HepG2 (cell line): ENCODE data around the gene RALY. TPM values are rescaled to one million over a fixed set of nuclear protein-coding genes. Genes with fewer than 3 reads are reported as not detected.
A peak's percentile ranks its signal among the peaks of the same experiment; 100 is the strongest.

Source experiments
- KDM4B ChIP-seq: sonication (generic); formaldehyde crosslinking; IDR thresholded peaks from 2 replicates; pipeline ENCODE4 v1.4.0; 2020; ENCODE audit warnings: missing genetic modification reagents
- MED8 ChIP-seq: sonication (generic); formaldehyde crosslinking; IDR thresholded peaks from 2 replicates; pipeline ENCODE4 v1.8.1; 2023; ENCODE audit warnings: mild to moderate bottlenecking, missing genetic modification reagents; ENCODE audit not compliant: insufficient replicate concordance
- NCOA1 ChIP-seq: sonication (generic); formaldehyde crosslinking; IDR thresholded peaks from 2 replicates; pipeline ENCODE4 v1.9.0; 2021; ENCODE audit warnings: missing genetic modification reagents
- NCOA2 ChIP-seq: sonication (generic); formaldehyde crosslinking; IDR thresholded peaks from 2 replicates; pipeline ENCODE4 v1.8.0; 2022; ENCODE audit warnings: inconsistent platforms
- NKX3-1 ChIP-seq: sonication (generic); formaldehyde crosslinking; IDR thresholded peaks from 2 replicates; pipeline ENCODE4 v1.5.0; 2020; ENCODE audit warnings: missing genetic modification reagents
- RORA ChIP-seq: sonication (generic); formaldehyde crosslinking; IDR thresholded peaks from 2 replicates; pipeline ENCODE4 v1.5.0; 2020; ENCODE audit warnings: mild to moderate bottlenecking, missing genetic modification reagents, moderate library complexity
- SP4 ChIP-seq: sonication (generic); formaldehyde crosslinking; IDR thresholded peaks from 2 replicates; pipeline ENCODE4 v1.8.1; 2023; ENCODE audit warnings: mild to moderate bottlenecking, missing genetic modification reagents
- ZBTB38 ChIP-seq: sonication (generic); formaldehyde crosslinking; IDR thresholded peaks from 2 replicates; pipeline ENCODE4 v1.5.1; 2020; ENCODE audit warnings: mild to moderate bottlenecking, missing genetic modification reagents
- ZFYVE20 ChIP-seq: sonication (generic); formaldehyde crosslinking; IDR thresholded peaks from 2 replicates; pipeline ENCODE4 v1.8.0; 2023; ENCODE audit warnings: low read depth, mild to moderate bottlenecking, moderate library complexity, missing genetic modification reagents, borderline replicate concordance
- ZNF234 ChIP-seq: sonication (generic); formaldehyde crosslinking; conservative IDR thresholded peaks from 2 replicates; pipeline ENCODE4 v1.5.1; 2020; ENCODE audit warnings: mild to moderate bottlenecking, missing genetic modification reagents
- ZNF24 ChIP-seq: fragments of 450-650 bp; IDR thresholded peaks from 2 replicates; pipeline ENCODE4 v1.6.1; 2017; ENCODE audit warnings: antibody characterized with exemption, mild to moderate bottlenecking
- ZNF30 ChIP-seq: sonication (generic); formaldehyde crosslinking; IDR thresholded peaks from 2 replicates; pipeline ENCODE4 v1.5.0; 2020; ENCODE audit warnings: mild to moderate bottlenecking, missing genetic modification reagents
- ZNF383 ChIP-seq: sonication (generic); formaldehyde crosslinking; IDR thresholded peaks from 2 replicates; pipeline ENCODE4 v1.4.0; 2020; ENCODE audit warnings: missing genetic modification reagents, mild to moderate bottlenecking, borderline replicate concordance
- ZNF550 ChIP-seq: sonication (generic); formaldehyde crosslinking; IDR thresholded peaks from 2 replicates; pipeline ENCODE4 v1.4.0; 2020; ENCODE audit warnings: mild to moderate bottlenecking, missing genetic modification reagents, borderline replicate concordance
- ZNF7 ChIP-seq: IDR thresholded peaks from 2 replicates; pipeline ENCODE4 v1.6.1; 2016; ENCODE audit warnings: missing biosample characterization, missing genetic modification reagents
- ZNF772 ChIP-seq: sonication (generic); formaldehyde crosslinking; IDR thresholded peaks from 2 replicates; pipeline ENCODE4 v1.5.0; 2020; ENCODE audit warnings: mild to moderate bottlenecking, missing genetic modification reagents
- ZZZ3 ChIP-seq: sonication (generic); formaldehyde crosslinking; IDR thresholded peaks from 2 replicates; pipeline ENCODE4 v1.4.0; 2020; ENCODE audit warnings: missing genetic modification reagents, mild to moderate bottlenecking, borderline replicate concordance
- polyA plus RNA-seq, 8 experiments: library from polyadenylated mRNA; depleted of rRNA in 3 of 8; stranded (reverse) in 7 of 8; unstranded in 1 of 8; fragments of >200 nt; fragmentation: Illumina TruSeq in 4 of 8; extraction: Trizol in 4 of 8; gene quantifications; 2 replicates each; pipeline versions ENCODE4 v1.2.1 to v1.2.3, GENCODE V29; 2011 to 2016; ENCODE audit warnings: low read depth in 4 of 8, missing spikeins in 1 of 8, mixed read lengths in 1 of 8; ENCODE audit not compliant: insufficient read depth in 1 of 8
- total RNA-seq, 5 experiments: library from RNA; depleted of rRNA; stranded (reverse); fragments of >200 nt; fragmentation: Illumina TruSeq; extraction: Trizol; gene quantifications; 2 replicates each; pipeline ENCODE4 v1.2.3, GENCODE V29; 2016; ENCODE audit warnings: low read depth in 1 of 5
- TF ChIP-seq, protein P1 (sequence below): sonication (generic); formaldehyde crosslinking; IDR thresholded peaks from 2 replicates; pipeline ENCODE4 v1.4.0; 2020; ENCODE audit warnings: missing genetic modification reagents; ENCODE audit errors: not compliant biosample characterization
- TF ChIP-seq, protein P2 (sequence below): sonication (generic); formaldehyde crosslinking; IDR thresholded peaks from 2 replicates; pipeline ENCODE4 v1.4.0; 2020; ENCODE audit warnings: missing genetic modification reagents, borderline replicate concordance
- TF ChIP-seq, protein P3 (sequence below): sonication (generic); formaldehyde crosslinking; IDR thresholded peaks from 2 replicates; pipeline ENCODE4 v1.4.0; 2020; ENCODE audit warnings: missing genetic modification reagents
- TF ChIP-seq, protein P4 (sequence below): sonication (generic); formaldehyde crosslinking; IDR thresholded peaks from 2 replicates; pipeline ENCODE4 v1.4.0; 2020; ENCODE audit warnings: missing genetic modification reagents
- TF ChIP-seq, protein P5 (sequence below): sonication (generic); formaldehyde crosslinking; IDR thresholded peaks from 2 replicates; pipeline ENCODE4 v1.4.0; 2020; ENCODE audit warnings: missing genetic modification reagents

Gene RALY
- total and polyA plus RNA-seq, 2 of the 13 experiments (the other 11 are each of a cell fraction or from before 2014, with no cell fraction given) = 178 to 186 TPM

DNA sequence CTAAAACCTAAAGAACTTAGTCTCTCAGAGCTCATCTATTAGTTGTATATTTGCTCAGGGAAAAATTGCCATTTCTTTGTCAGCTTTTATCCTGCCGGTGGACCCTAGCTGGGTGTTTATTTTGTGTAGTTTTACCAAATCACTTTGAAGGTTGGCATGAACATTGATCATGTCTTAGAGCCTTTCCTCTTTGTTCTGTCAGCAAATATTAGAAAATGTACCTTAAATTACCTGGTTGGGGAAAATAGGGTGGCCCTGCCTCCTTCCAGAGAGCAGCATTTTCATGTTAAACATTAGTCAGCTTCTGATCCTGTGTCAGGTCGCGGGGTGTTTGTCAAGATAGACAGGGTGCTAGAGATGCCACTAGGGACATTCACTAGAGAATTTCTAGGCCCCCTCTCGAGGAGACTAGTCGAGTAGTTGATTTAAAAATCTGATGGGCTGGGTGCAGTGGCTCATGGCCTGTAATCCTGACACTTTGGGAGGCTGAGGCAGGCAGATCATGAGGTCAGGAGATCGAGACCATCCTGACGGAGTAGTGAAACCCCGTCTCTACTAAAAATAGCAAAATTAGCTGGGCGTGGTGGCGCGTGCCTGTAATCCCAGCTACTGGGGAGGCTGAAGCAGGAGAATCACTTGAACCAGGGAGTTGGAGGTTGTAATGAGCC, 11.2 kb downstream of the RALY start (continued):
- no peak for TF ChIP-seq ZNF383 (CRISPR knock-in tag)
- peak; percentile 96 for TF ChIP-seq NCOA2 (CRISPR knock-in tag)
- TF ChIP-seq, protein P1, sequence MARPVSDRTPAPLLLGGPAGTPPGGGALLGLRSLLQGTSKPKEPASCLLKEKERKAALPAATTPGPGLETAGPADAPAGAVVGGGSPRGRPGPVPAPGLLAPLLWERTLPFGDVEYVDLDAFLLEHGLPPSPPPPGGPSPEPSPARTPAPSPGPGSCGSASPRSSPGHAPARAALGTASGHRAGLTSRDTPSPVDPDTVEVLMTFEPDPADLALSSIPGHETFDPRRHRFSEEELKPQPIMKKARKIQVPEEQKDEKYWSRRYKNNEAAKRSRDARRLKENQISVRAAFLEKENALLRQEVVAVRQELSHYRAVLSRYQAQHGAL (CRISPR knock-in tag) = peak; percentile 54
- no peak for TF ChIP-seq ZNF550 (CRISPR knock-in tag)
- TF ChIP-seq NKX3-1 = peak; percentile 86; the same call in 1 of the 2 replicates
- peak; percentile 88 for TF ChIP-seq ZBTB38 (CRISPR knock-in tag)
- no peak for TF ChIP-seq ZNF30 (CRISPR knock-in tag)
- TF ChIP-seq ZZZ3 (CRISPR knock-in tag) = no peak
- no peak for TF ChIP-seq SP4 (CRISPR knock-in tag)
- TF ChIP-seq ZNF772 (CRISPR knock-in tag) = peak; percentile 15; the same call in 1 of the 2 replicates
- peak; percentile 98 for TF ChIP-seq ZNF7 (CRISPR knock-in tag)
- no peak; the same call in 1 of the 2 replicates for TF ChIP-seq KDM4B (CRISPR knock-in tag)
- no peak for TF ChIP-seq ZNF234 (CRISPR knock-in tag)
- peak; percentile 7; the same call in 1 of the 2 replicates for TF ChIP-seq ZNF24
- TF ChIP-seq, protein P2, sequence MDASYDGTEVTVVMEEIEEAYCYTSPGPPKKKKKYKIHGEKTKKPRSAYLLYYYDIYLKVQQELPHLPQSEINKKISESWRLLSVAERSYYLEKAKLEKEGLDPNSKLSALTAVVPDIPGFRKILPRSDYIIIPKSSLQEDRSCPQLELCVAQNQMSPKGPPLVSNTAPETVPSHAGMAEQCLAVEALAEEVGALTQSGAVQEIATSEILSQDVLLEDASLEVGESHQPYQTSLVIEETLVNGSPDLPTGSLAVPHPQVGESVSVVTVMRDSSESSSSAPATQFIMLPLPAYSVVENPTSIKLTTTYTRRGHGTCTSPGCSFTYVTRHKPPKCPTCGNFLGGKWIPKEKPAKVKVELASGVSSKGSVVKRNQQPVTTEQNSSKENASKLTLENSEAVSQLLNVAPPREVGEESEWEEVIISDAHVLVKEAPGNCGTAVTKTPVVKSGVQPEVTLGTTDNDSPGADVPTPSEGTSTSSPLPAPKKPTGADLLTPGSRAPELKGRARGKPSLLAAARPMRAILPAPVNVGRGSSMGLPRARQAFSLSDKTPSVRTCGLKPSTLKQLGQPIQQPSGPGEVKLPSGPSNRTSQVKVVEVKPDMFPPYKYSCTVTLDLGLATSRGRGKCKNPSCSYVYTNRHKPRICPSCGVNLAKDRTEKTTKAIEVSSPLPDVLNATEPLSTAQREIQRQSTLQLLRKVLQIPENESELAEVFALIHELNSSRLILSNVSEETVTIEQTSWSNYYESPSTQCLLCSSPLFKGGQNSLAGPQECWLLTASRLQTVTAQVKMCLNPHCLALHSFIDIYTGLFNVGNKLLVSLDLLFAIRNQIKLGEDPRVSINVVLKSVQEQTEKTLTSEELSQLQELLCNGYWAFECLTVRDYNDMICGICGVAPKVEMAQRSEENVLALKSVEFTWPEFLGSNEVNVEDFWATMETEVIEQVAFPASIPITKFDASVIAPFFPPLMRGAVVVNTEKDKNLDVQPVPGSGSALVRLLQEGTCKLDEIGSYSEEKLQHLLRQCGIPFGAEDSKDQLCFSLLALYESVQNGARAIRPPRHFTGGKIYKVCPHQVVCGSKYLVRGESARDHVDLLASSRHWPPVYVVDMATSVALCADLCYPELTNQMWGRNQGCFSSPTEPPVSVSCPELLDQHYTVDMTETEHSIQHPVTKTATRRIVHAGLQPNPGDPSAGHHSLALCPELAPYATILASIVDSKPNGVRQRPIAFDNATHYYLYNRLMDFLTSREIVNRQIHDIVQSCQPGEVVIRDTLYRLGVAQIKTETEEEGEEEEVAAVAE (CRISPR knock-in tag) = peak; percentile 55; the same call in 1 of the 2 replicates
- TF ChIP-seq RORA (CRISPR knock-in tag) = no peak
- TF ChIP-seq, protein P3, sequence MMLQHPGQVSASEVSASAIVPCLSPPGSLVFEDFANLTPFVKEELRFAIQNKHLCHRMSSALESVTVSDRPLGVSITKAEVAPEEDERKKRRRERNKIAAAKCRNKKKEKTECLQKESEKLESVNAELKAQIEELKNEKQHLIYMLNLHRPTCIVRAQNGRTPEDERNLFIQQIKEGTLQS (CRISPR knock-in tag) = 0 out of 2 replicates have a peak, but pooled peaks have one; percentile 42
- TF ChIP-seq ZFYVE20 = no peak
- TF ChIP-seq MED8 (CRISPR knock-in tag) = no peak
- TF ChIP-seq, protein P4, sequence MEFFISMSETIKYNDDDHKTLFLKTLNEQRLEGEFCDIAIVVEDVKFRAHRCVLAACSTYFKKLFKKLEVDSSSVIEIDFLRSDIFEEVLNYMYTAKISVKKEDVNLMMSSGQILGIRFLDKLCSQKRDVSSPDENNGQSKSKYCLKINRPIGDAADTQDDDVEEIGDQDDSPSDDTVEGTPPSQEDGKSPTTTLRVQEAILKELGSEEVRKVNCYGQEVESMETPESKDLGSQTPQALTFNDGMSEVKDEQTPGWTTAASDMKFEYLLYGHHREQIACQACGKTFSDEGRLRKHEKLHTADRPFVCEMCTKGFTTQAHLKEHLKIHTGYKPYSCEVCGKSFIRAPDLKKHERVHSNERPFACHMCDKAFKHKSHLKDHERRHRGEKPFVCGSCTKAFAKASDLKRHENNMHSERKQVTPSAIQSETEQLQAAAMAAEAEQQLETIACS = no peak
- TF ChIP-seq, protein P5, sequence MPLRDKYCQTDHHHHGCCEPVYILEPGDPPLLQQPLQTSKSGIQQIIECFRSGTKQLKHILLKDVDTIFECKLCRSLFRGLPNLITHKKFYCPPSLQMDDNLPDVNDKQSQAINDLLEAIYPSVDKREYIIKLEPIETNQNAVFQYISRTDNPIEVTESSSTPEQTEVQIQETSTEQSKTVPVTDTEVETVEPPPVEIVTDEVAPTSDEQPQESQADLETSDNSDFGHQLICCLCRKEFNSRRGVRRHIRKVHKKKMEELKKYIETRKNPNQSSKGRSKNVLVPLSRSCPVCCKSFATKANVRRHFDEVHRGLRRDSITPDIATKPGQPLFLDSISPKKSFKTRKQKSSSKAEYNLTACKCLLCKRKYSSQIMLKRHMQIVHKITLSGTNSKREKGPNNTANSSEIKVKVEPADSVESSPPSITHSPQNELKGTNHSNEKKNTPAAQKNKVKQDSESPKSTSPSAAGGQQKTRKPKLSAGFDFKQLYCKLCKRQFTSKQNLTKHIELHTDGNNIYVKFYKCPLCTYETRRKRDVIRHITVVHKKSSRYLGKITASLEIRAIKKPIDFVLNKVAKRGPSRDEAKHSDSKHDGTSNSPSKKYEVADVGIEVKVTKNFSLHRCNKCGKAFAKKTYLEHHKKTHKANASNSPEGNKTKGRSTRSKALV (CRISPR knock-in tag) = peak; percentile 65; the same call in 1 of the 2 replicates
- TF ChIP-seq NCOA1 (CRISPR knock-in tag) = no peak; the same call in 1 of the 2 replicates
